Epithelial cell of prostate (primary cell): ENCODE measurements around the gene KIF1C.

Experiments used
- DNase-seq: peaks from one replicate; pipeline ENCODE4 v3.0.0-alpha.2; 2011; ENCODE audit warnings: low read depth, low spot score
- H3K27ac ChIP-seq: fragments of 450-650 bp; 2 replicates; pipeline ENCODE4 v1.5.1; 2017; ENCODE audit warnings: mild to moderate bottlenecking

Gene KIF1C

GRCh38 chr17:4997302-4998026, at the start of gene KIF1C, which contains the start of gene INCA1:
Gene KIF1C (plus strand): TSS chr17:4997950. CDS start chr17:5000247, 2,297 bp downstream.
Gene INCA1 (minus strand): TSS chr17:4997522. CDS start chr17:4994437, 3,085 bp downstream.
- DNase-seq = peak; percentile 52
- H3K27ac ChIP-seq = peak within 1 kb of the TSS; percentile 71

- DNase-seq = peak; percentile 53
- H3K27ac ChIP-seq = peak within 1 kb of the TSS; percentile 99
Measured at GRCh38 chr17:4948166-4948930, 49.4 kb upstream of the KIF1C start, which contains the start of gene PFN1. Gene PFN1 (minus strand): TSS chr17:4948530. CDS start chr17:4948394, 136 bp downstream.

GRCh38 chr17:4948931-4949320, 48.8 kb upstream of the KIF1C start:
- peak; percentile 40 for DNase-seq
- peak overlapping the region; percentile 99 for H3K27ac ChIP-seq

- H3K27ac ChIP-seq = peak overlapping the region; percentile 99
- DNase-seq = peak; percentile 37
Measured at GRCh38 chr17:4949321-4950074, 48.3 kb upstream of the KIF1C start.

GRCh38 chr17:4950075-4950745, 47.5 kb upstream of the KIF1C start:
- DNase-seq = no peak
- H3K27ac ChIP-seq = peak overlapping the region; percentile 99

- DNase-seq = no peak
- peak within 1 kb of the TSS; percentile 99 for H3K27ac ChIP-seq
Measured at GRCh38 chr17:4950746-4951204, 47.0 kb upstream of the KIF1C start, which contains the start of gene ENO3. Gene ENO3 (plus strand): TSS chr17:4951119. CDS start chr17:4951830, 711 bp downstream.

- H3K27ac ChIP-seq = no peak overlapping the region
- DNase-seq = no peak
Measured at GRCh38 chr17:4951486-4951885, 46.3 kb upstream of the KIF1C start.

- H3K27ac ChIP-seq = no peak overlapping the region
- DNase-seq = no peak
Measured at GRCh38 chr17:4953451-4953961, 44.2 kb upstream of the KIF1C start.

- DNase-seq = no peak
- no peak overlapping the region for H3K27ac ChIP-seq
Measured at GRCh38 chr17:4955091-4955490, 42.7 kb upstream of the KIF1C start.

- DNase-seq = no peak
- no peak overlapping the region for H3K27ac ChIP-seq
Measured at GRCh38 chr17:4956493-4957061, 41.2 kb upstream of the KIF1C start.

GRCh38 chr17:4958102-4958501, 39.6 kb upstream of the KIF1C start:
- DNase-seq = no peak
- H3K27ac ChIP-seq = no peak overlapping the region

GRCh38 chr17:4959261-4959965, 38.3 kb upstream of the KIF1C start:
- no peak for DNase-seq

GRCh38 chr17:4960279-4960922, 37.3 kb upstream of the KIF1C start:
- no peak for DNase-seq
- no peak overlapping the region for H3K27ac ChIP-seq

More at GRCh38 chr17:4959261-4959965, 38.3 kb upstream of the KIF1C start:
- no peak overlapping the region for H3K27ac ChIP-seq

GRCh38 chr17:4965311-4965986, 32.3 kb upstream of the KIF1C start:
- no peak for DNase-seq
- H3K27ac ChIP-seq = peak overlapping the region; percentile 97

- peak; percentile 99 for DNase-seq
- H3K27ac ChIP-seq = peak overlapping the region; percentile 97
Measured at GRCh38 chr17:4966844-4967538, 30.8 kb upstream of the KIF1C start.

GRCh38 chr17:4967539-4968485, 29.9 kb upstream of the KIF1C start, which contains the start of gene SPAG7:
Gene SPAG7 (minus strand): TSS chr17:4967817. CDS start chr17:4967804, 13 bp downstream.
- DNase-seq = peak; percentile 91
- H3K27ac ChIP-seq = peak within 1 kb of the TSS; percentile 97
